Subcutaneous adipose tissue (tissue), 4 donors: ENCODE data around the gene KLHL33. TPM values are rescaled to one million over a fixed set of nuclear protein-coding genes. Genes with fewer than 3 reads are reported as not detected.

Experiments
- CTCF ChIP-seq: fragments of 450-650 bp; IDR thresholded peaks from one replicate; pipeline ENCODE4 v1.5.1; 2016; ENCODE audit warnings: low read depth, mild to moderate bottlenecking, control low read depth, antibody characterized with exemption, moderate library complexity
- total RNA-seq, 4 donors: library from RNA; depleted of rRNA; stranded (reverse); fragments of >200 nt; gene quantifications; one replicate each; pipeline ENCODE4 v1.1.0, GENCODE V29; 2016

The KLHL33 gene
- total RNA-seq, 4 donors from 2014 or later = 0.16 to 3.4 (median 0.81) TPM

GRCh38 chr14:20400965-20401593 lies 34.9 kb downstream of the KLHL33 start:
- no peak for TF ChIP-seq CTCF

GRCh38 chr14:20400589-20400964 lies 35.4 kb downstream of the KLHL33 start:
- TF ChIP-seq CTCF = no peak

- no peak for TF ChIP-seq CTCF
Measured at GRCh38 chr14:20397511-20397910, 38.5 kb downstream of the KLHL33 start.

GRCh38 chr14:20391505-20391904 lies 44.5 kb downstream of the KLHL33 start:
- no peak for TF ChIP-seq CTCF

GRCh38 chr14:20388159-20388558 lies 47.8 kb downstream of the KLHL33 start:
- no peak for TF ChIP-seq CTCF

- no peak for TF ChIP-seq CTCF
Measured at GRCh38 chr14:20387576-20387975, 48.4 kb downstream of the KLHL33 start.

- TF ChIP-seq CTCF = no peak
Measured at GRCh38 chr14:20386276-20386855, 49.6 kb downstream of the KLHL33 start.
